GM21367 (cell line): Measurements from ENCODE around the gene MDGA2.
"Not testable (repeated sequence)": the region's sequence is repeated elsewhere in the genome, so short reads cannot be mapped to it uniquely, and the experiment has no call there.

Source experiments
- ATAC-seq: cut with Tn5 transposase; IDR thresholded peaks from one replicate; pipeline ENCODE4 v1.9.1; 2021; ENCODE audit not compliant: unreplicated experiment

Gene MDGA2

GRCh38 chr14:46988312-46988711, 687.1 kb downstream of the MDGA2 start:
- ATAC-seq: no peak

DNA sequence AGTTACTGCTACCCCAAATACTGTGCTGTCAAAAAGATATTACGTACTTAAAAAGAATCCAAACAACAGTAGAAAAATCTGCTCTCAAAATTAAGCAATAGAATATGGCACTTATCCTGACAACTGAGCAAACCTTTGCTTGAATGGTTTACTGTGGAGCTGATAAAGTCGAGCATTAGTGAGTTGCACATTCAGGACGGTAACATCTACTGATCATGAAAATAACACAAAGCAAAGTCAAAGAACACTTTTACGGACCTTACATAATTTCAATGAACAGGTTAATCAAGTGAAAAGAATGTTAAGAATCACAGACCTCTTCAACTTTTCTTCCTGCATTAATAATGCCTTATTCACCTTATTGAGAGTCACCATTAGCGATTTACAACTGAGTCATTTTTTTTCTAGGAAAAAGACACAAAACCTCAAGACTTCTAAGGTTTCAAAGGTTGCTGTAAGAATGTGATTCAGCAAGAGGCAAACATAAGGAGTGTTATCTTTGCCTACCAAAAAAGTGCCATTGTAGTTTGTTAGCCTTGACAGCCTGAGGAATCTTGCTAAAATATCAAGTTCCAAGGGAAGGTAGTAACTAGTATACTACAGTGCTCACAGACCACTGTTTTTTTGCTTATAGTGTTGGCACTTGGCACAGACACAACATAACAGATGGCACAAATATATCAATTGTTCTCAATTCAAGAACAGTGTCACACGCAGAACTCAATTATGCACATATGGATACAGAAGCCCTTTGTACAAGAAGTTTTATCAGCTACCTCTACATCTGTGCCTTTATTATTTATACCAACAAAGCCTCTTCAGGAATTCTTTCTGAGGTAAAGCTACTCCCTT, 689.6 kb downstream of the MDGA2 start:
- ATAC-seq: no peak

DNA sequence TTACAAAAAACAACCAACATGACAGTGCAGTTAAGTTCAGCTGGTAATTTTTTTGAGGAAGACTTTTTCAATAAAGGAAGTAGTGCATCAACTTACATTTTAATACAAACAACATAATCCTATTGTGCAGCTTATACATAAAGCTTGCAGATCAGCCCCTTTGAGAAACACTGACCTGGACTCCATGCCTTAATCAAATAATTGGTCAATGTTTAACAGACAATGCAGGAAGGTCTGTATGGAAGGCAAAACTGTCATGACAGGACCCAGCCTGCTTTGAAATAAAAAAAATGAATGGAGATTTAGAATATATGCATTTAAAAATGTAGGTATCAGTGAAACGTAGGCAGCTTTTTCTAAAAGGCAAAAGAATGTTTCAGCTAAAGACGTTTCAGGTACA, 702.1 kb downstream of the MDGA2 start:
- no peak for ATAC-seq

DNA sequence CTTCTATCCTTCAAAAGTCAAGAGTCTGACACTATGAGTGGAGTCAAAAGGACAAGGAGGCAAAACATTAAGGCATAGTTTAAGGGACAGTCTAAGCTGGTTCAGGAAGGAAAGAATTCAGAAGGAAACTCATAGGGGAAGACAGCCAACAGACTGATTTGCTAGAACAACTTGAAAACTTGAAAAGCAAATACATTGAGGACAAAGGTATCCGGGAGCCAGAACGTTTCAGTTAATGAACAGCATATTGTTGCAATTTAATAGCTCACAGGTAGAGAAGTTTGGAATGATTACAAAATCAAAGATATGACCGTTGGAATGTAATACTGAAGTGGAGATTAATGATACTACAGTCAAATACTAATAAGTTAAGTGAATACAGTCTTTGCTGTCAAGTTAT, 711.0 kb downstream of the MDGA2 start:
- no peak for ATAC-seq

GRCh38 chr14:46951103-46951502, 724.3 kb downstream of the MDGA2 start:
- ATAC-seq: no peak

DNA sequence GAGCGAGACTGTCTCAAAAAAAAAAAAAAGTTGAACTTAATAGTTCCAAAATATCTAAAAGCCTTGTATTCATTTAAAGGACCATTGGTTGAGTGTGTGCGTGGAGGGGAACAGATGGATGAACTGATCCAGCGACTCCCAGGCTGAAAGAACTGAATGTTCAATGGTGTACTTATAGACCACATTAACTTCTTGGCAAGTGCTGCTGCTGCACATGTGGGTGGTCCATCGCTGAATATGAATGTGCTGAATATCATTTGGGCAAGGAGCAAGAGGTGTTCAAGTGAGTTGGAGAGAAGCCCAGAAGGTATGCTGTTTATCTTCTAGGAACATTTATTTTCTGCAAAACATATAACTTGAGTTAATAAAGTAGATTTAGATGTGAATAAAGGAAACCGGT, 734.8 kb downstream of the MDGA2 start:
- ATAC-seq: no peak

GRCh38 chr14:46920542-46920941, 754.9 kb downstream of the MDGA2 start:
- no peak for ATAC-seq

DNA sequence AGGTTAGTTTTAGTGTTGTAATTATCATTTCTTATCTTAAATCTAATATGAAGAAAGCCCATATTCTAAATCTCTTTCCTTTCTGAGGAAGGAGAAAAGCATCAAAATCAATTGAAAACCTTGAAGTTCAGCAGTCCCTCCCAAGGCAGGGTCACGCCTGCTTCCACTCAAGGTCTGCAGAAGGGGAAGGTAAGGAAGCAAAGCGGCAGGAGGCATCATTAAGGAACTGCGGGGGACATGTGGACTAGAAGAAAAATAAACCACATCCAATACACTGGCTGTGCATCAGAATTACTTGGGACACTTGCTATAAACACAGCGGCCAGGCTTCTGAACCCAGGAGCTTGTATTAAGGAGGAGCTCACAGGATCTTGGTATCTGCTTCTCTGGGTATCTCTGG, 759.9 kb downstream of the MDGA2 start:
- not testable (repeated sequence) for ATAC-seq

DNA sequence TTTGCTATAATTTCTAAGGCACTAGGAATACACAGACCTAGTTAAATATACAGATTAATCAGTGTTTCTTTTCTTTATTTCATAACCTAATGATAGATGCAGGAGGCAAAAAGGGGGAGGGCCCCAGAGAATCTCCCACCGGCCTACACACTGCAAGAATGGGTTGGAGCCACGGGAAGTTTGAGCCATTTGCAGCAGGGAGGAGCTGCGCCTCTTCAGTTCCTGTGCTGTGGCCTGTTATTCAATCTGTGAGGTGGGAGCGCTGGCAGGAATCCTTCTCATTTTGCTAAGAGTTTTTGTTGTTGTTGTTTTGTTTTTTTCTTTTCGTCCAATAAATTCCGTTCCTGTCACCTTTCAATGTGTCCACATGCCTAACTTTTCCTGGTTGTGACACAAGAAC, 772.6 kb downstream of the MDGA2 start:
- no peak for ATAC-seq

- no peak for ATAC-seq
Observed at GRCh38 chr14:46894476-46894875, 780.9 kb downstream of the MDGA2 start.

DNA sequence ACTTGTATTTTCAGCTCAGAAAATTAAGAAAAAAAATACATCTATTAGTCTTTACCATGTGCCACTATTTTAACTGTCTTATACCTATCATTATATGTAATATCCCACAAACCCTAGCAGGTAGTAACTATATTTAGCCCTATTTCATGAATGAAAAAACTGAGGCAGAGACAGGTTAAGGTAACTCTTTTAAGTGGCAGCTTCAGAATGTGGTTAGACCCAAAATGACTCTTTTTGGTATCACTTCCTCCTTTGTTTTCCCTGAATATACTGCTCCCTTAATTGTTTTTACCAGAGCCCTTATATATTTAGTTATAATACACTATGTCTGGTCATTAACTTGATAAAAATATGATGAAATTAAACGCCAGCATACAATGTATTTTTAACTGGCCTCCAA, 788.3 kb downstream of the MDGA2 start:
- ATAC-seq: peak; percentile 64

- no peak for ATAC-seq
Observed at GRCh38 chr14:46885566-46885965, 789.8 kb downstream of the MDGA2 start.

DNA sequence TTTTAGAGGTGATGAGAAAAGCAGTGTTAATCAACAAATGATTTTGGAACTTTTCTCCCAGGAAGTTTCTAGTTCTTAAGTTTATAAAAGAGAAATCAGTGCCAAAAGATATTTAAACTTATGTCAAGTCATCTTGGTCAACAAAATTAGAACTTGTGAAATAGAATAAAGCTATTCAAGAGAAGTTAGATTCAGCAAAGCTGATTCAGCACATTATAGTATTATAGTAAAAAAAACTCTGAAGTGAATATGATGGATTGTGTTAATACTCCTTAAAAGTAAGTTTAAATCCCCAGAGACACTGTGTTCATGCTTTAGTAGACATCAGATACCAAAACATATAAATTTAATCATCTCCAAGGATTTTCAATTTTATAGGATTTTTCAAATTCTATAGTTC, 813.7 kb downstream of the MDGA2 start:
- ATAC-seq: no peak

DNA sequence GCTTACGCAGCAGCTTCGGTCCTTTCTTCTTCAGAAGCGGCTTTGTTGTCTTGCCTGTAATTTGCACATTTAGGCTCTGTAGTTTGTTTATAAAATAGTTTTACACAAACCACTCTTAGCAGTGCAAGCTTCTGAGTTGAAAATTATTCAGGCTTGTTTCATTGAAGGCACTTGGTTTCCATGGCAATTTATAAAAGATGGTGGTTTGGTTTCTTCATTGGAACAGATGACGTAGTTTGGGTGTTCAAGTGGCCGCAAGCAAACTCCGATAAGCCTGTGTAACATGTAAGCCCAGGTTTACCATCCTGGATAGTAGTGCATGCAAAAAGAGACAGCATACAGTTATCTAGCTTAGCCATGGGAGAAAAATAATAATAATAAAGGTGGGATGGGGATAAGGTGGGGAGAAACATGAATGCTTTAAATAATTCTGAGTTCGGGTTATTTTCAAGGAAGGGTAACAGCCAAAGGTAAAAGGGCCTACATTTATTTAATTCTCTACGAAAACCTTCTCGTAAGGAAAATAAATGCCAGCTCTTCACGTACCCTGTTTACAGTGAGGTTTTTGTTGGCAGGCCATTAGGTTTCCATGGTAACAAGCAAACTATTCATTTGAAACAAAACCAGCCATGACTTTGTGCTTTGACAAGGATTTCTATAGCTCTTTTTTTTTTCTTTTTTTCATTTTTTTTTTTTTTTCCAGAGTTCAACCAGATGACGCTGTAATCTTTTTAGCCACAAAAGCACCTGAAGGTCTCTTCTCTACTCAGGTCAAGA, 834.3 kb downstream of the MDGA2 start:
- ATAC-seq: no peak

GRCh38 chr14:46820291-46820690, 855.1 kb downstream of the MDGA2 start:
- no peak for ATAC-seq

DNA sequence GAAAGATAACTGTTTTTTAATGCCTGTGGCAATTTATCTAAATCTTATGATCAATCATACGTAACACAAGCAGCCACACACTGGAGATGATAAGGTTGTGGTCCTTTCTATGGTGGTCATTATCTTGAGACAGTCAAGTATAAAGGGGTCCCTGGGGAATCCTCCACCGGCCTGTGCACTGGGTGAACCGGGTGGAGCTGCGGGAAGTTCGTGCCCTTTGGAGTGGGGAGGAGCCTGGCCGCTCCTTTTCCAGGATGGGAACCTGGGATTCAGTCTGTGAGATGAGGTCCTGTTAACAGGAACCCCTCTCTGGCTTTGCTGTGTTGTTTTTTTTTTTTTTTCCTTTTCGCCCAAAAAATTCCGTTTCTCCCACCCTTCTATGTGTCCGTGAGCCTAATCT, 856.3 kb downstream of the MDGA2 start:
- ATAC-seq: no peak

DNA sequence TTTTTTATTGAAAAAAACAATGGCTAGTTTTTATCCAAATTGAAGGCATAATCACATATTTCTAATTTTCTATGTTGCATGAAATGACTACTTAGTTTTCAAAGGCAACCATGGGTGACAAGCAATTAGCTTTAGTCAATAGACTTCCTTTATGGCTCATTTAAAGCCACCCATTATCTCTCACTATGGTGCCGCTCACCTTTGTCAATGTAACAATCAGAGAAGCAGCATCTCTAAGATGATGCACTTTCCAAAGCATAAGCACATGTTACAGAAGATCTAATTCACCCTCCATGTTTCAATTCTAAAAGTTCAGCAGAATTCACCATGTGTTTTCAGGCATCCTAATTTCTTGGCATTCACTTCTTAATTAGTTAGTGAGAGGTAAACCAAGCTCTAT, 857.3 kb downstream of the MDGA2 start:
- no peak for ATAC-seq

- ATAC-seq: no peak
Observed at GRCh38 chr14:46793144-46793543, 882.3 kb downstream of the MDGA2 start.
